Kidney (tissue), 14 donors: Measurements from ENCODE around the gene EHD3. TPM values are rescaled to one million over a fixed set of nuclear protein-coding genes. Genes with fewer than 3 reads are reported as not detected.

ENCODE experiments used
- DNase-seq, 5 donors: peaks; one replicate each; pipeline ENCODE4 v3.0.0-alpha.2; 2013 to 2020
- FAIRE-seq: peaks from 2 replicates; lab custom pipeline; 2012; peaks lifted over from hg19 to GRCh38; lab: Jason Lieb, UNC
- H3K27ac ChIP-seq, 2 donors: one replicate each; pipeline ENCODE4 v1.7.0; 2013; ENCODE audit warnings: low read depth in 2 of 2, low read length in 2 of 2, inconsistent platforms in 1 of 2
- H3K27me3 ChIP-seq: one replicate; pipeline ENCODE4 v1.7.1; 2013; ENCODE audit warnings: low read length, inconsistent platforms; ENCODE audit not compliant: control insufficient read depth, insufficient read depth
- H3K36me3 ChIP-seq, 3 donors: one replicate each; pipeline versions ENCODE4 v1.7.0 to v1.7.1; 2013; ENCODE audit warnings: low read length in 3 of 3, control low read depth in 1 of 3, inconsistent platforms in 1 of 3; ENCODE audit not compliant: insufficient read depth in 3 of 3, control insufficient read depth in 2 of 3
- H3K4me1 ChIP-seq, 3 donors: one replicate each; pipeline versions ENCODE4 v1.7.0 to v1.7.1; 2013; ENCODE audit warnings: low read length in 3 of 3, inconsistent platforms in 1 of 3, low read depth in 1 of 3; ENCODE audit not compliant: control insufficient read depth in 2 of 3, insufficient read depth in 2 of 3
- H3K4me3 ChIP-seq, 3 donors: one replicate each; pipeline versions ENCODE4 v1.7.0 to v1.8.1; 2013; ENCODE audit warnings: low read length in 3 of 3, control low read depth in 1 of 3, inconsistent platforms in 1 of 3
- H3K9ac ChIP-seq, 3 donors: one replicate each; pipeline versions ENCODE4 v1.7.0 to v1.7.1; 2013; ENCODE audit warnings: low read length in 3 of 3, control low read depth in 1 of 3, inconsistent platforms in 1 of 3
- H3K9me3 ChIP-seq, 3 donors: one replicate each; pipeline versions ENCODE4 v1.7.0 to v1.7.1; 2013; ENCODE audit warnings: low read length in 3 of 3, control low read depth in 1 of 3, inconsistent platforms in 1 of 3; ENCODE audit not compliant: control insufficient read depth in 2 of 3, insufficient read depth in 1 of 3
- CTCF ChIP-seq: IDR thresholded peaks from 3 replicates; pipeline ENCODE4 v1.5.1; 2012; ENCODE audit warnings: mild to moderate bottlenecking, moderate library complexity, borderline replicate concordance; ENCODE audit not compliant: insufficient read depth; ENCODE audit errors: extremely low read depth
- intact Hi-C: fragments of 100-400 bp; cut with DNase I; formaldehyde crosslinking; loops from one replicate; pipeline ENCODE4 v1.11.1; 2022
- polyA plus RNA-seq: library from polyadenylated mRNA; stranded (reverse); fragments of 350-450 nt; fragmentation: Illumina TruSeq; extraction: RNeasy Lipid Tissue Mini Kit (QIAGEN cat#74804); gene quantifications from one replicate; pipeline ENCODE4 v1.2.3, GENCODE V29; 2014; ENCODE audit warnings: low read depth, low replicate concordance; ENCODE audit not compliant: insufficient read depth
- total RNA-seq: library from RNA; stranded (reverse); fragmentation: NEBNext Ultra II Directional; extraction: Animal tissue kit (Norgen Biotek cat#: 25700); gene quantifications from one replicate; pipeline ENCODE4 v1.2.1, GENCODE V29; 2021
- donor health status: control.
- donor health status: control.
- donor health status: control.
- donor health status: control.
- donor health status: control.
- donor health status: DM: yes; HTN: yes; CAD: no.
- donor health status: Normal renal cell carcinoma (clear cell type).

EHD3 gene
- total and polyA plus RNA-seq, 2 donors from 2014 or later: 9.5 to 45.3 TPM

GRCh38 chr2:31241625-31242270 is 7.8 kb downstream of the EHD3 start:
- H3K9ac ChIP-seq: no peak overlapping the region
- no peak for FAIRE-seq
- H3K4me1 ChIP-seq: peaks cover 0 to 11% (median 0%) of the 10 kb centered on the region in 3 donors
- TF ChIP-seq CTCF: no peak
- no peaks in the 10 kb centered on the region for H3K27me3 ChIP-seq
- no peak overlapping the region for H3K27ac ChIP-seq
- no peak overlapping the region for H3K4me3 ChIP-seq
- DNase-seq: no peak
- intact Hi-C loops: no loop called here
- no peaks in the 10 kb centered on the region for H3K36me3 ChIP-seq
- H3K9me3 ChIP-seq: no peaks in the 10 kb centered on the region

- peaks cover 0 to 11% (median 0%) of the 10 kb centered on the region in 3 donors for H3K4me1 ChIP-seq
- peaks cover 0 to 2% (median 0%) of the 10 kb centered on the region in 3 donors for H3K36me3 ChIP-seq
- no peaks in the 10 kb centered on the region for H3K9me3 ChIP-seq
- DNase-seq (no peak), FAIRE-seq (no peak)
- intact Hi-C loops: no loop called here
- no peak overlapping the region for H3K4me3 ChIP-seq
- no peak for TF ChIP-seq CTCF
- no peak overlapping the region for H3K9ac ChIP-seq
- H3K27me3 ChIP-seq: no peaks in the 10 kb centered on the region
- H3K27ac ChIP-seq: no peak overlapping the region
Observed at GRCh38 chr2:31243053-31243452, 9.1 kb downstream of the EHD3 start.

GRCh38 chr2:31244101-31244500 is 10.1 kb downstream of the EHD3 start:
- no peak for FAIRE-seq
- Histone ChIP-seq H3K9me3 (no peaks in the 10 kb centered on the region), H3K27ac (no peak overlapping the region), H3K9ac (no peak overlapping the region), H3K4me1 (peaks cover 0 to 4% (median 0%) of the 10 kb centered on the region in 3 donors), H3K27me3 (no peaks in the 10 kb centered on the region), H3K4me3 (no peak overlapping the region), H3K36me3 (peaks cover 0 to 3% (median 2%) of the 10 kb centered on the region in 3 donors)
- DNase-seq: no peak
- TF ChIP-seq CTCF: no peak
- intact Hi-C loops: no loop called here
